ENCODE measurements around the gene COPG1.

The COPG1 gene

DNA sequence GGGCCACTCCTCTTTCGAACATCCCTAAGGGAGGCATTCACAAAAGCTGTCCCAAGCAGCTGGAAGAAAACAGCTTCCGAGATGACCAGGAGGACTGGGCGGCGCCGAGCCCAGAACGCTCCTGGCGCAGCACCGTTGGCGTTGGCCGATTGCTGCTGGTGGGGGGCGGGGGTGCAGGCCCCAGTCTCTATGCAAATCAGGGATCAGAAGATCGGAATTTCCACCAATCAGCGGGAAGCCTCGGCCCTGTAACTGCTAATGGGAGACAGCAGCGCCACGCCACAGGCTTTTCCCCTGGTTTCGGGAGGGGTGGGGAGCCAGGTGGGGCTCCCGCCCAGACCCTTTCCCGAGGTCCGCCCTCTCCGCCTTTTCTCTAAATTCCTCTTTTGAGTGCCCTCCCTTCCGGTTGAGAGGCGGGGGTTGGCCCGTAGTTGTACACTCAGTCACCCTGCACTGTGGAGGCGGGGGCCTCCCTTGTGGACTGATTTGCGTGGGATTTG is 56.2 kb downstream of the COPG1 start:
- no peak overlapping the region for H3K9ac ChIP-seq (ENCODE audit: low read depth, low read length)

DNA sequence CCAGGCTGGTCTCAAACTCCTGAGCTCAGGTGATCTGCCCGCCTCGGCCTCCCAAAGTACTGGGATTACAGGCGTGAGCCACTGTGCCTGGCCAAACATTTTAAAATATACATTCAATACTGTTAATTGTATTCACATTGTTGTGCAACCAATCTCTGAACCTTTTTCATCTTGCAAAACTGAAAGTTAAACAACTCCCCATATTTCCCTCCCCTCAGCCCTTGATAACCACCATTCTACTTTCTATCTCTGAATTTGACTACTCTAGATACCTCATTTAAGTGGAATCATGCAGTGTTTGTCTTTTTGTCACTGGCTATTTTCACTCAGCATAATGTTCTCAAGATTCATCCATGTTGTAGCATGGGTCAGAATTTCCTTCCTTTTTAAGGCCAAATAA is 59.2 kb downstream of the COPG1 start:
- TF ChIP-seq, protein P1, sequence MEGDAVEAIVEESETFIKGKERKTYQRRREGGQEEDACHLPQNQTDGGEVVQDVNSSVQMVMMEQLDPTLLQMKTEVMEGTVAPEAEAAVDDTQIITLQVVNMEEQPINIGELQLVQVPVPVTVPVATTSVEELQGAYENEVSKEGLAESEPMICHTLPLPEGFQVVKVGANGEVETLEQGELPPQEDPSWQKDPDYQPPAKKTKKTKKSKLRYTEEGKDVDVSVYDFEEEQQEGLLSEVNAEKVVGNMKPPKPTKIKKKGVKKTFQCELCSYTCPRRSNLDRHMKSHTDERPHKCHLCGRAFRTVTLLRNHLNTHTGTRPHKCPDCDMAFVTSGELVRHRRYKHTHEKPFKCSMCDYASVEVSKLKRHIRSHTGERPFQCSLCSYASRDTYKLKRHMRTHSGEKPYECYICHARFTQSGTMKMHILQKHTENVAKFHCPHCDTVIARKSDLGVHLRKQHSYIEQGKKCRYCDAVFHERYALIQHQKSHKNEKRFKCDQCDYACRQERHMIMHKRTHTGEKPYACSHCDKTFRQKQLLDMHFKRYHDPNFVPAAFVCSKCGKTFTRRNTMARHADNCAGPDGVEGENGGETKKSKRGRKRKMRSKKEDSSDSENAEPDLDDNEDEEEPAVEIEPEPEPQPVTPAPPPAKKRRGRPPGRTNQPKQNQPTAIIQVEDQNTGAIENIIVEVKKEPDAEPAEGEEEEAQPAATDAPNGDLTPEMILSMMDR (IDR thresholded peaks at IDR 0.05; ENCODE audit: borderline replicate concordance, extremely low read depth, low read length, poor library complexity, severe bottlenecking) = no peak
- TF ChIP-seq EZH2 (IDR thresholded peaks at IDR 0.05; ENCODE audit: borderline replicate concordance, low read depth, low read length, severe bottlenecking) = no peak
- no peaks in the 10 kb centered on the region for H3K79me2 ChIP-seq (ENCODE audit: insufficient read depth, low read length)
- H3K36me3 ChIP-seq (ENCODE audit: insufficient read depth, low read length) = peaks cover 31% of the 10 kb centered on the region
- H3K4me2 ChIP-seq (ENCODE audit: insufficient read depth, low read length) = no peak overlapping the region
- no peaks in the 10 kb centered on the region for H3K9me3 ChIP-seq (ENCODE audit: insufficient read depth, low read length, severe bottlenecking)
- no peak overlapping the region for H3K9ac ChIP-seq (ENCODE audit: low read depth, low read length)
- H3K27ac ChIP-seq (ENCODE audit: low read length) = no peak overlapping the region
- no peak for ATAC-seq (ENCODE audit: insufficient read depth, low read depth)
- no peaks in the 10 kb centered on the region for H3K27me3 ChIP-seq (ENCODE audit: insufficient read depth, low read length, poor library complexity)
- H3K4me1 ChIP-seq (ENCODE audit: insufficient read depth, low read length) = peaks cover 5% of the 10 kb centered on the region; the same call in 1 of the 2 replicates
- DNase-seq = no peak
- no peak overlapping the region for H2AFZ ChIP-seq (ENCODE audit: low read depth, low read length)
- H4K20me1 ChIP-seq (ENCODE audit: insufficient read depth, low read length) = peaks cover 8% of the 10 kb centered on the region
- H3K4me3 ChIP-seq (ENCODE audit: low read depth in 1 of 2, low read length in 2 of 2) = no peak overlapping the region

More for the DNA sequence above, 56.2 kb downstream of the COPG1 start:
- H3K27me3 ChIP-seq (ENCODE audit: insufficient read depth, low read length, poor library complexity) = no peaks in the 10 kb centered on the region
- peaks cover 52% of the 10 kb centered on the region for H3K36me3 ChIP-seq (ENCODE audit: insufficient read depth, low read length)
- H4K20me1 ChIP-seq (ENCODE audit: insufficient read depth, low read length) = no peaks in the 10 kb centered on the region
- H3K4me1 ChIP-seq (ENCODE audit: insufficient read depth, low read length) = no peaks in the 10 kb centered on the region
- H3K79me2 ChIP-seq (ENCODE audit: insufficient read depth, low read length) = no peaks in the 10 kb centered on the region
- no peak overlapping the region for H3K4me3 ChIP-seq (ENCODE audit: low read depth in 1 of 2, low read length in 2 of 2)
- H2AFZ ChIP-seq (ENCODE audit: low read depth, low read length) = no peak overlapping the region
- no peak for ATAC-seq (ENCODE audit: insufficient read depth, low read depth)
- H3K4me2 ChIP-seq (ENCODE audit: insufficient read depth, low read length) = no peak overlapping the region
- no peaks in the 10 kb centered on the region for H3K9me3 ChIP-seq (ENCODE audit: insufficient read depth, low read length, severe bottlenecking)
- TF ChIP-seq, protein P1 (IDR thresholded peaks at IDR 0.05; ENCODE audit: borderline replicate concordance, extremely low read depth, low read length, poor library complexity, severe bottlenecking) = no peak
- no peak for TF ChIP-seq EZH2 (IDR thresholded peaks at IDR 0.05; ENCODE audit: borderline replicate concordance, low read depth, low read length, severe bottlenecking)
- no peak overlapping the region for H3K27ac ChIP-seq (ENCODE audit: low read length)
- no peak for DNase-seq

DNA sequence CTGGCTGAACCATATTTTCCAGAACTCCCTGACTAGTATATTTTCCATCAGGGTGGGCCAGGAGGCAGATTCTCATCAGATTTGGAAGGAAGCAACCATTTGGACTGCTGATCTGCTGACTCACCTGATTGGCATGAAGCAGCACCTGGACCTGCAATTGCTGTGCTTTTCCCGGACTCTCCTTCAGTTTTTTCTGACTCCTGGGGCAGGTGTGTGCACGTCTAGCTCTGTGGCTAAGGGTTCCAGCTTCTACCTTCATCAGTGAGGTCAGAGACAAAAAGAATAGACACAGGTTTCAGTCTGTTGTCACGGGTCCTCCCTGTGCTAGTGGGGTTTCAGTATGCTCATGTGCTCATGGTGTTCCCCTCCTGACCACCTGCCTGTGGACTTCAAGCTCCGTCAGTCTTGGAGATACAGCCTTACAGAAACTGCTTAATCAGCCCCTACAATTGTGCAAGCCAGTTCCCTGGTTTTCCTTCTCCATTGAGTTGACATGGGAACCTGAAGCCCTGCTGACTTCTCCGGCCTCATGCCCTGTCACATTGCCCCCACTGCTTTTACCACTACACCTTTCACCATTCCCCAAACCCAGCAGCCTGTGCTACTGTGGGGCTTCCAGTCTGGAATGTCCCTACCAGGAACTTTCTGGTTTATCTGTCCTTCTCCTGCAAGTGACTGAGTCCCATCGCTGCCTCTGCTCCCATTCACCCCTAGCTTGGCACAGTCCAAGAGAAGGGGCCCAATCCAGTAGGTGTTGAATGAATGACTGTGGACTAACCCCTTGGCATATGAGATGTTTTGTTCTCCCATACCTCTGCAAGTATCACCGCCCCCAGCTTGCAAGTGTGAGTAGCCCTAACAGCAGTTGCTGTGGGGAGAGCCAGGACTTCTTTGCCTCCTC is 61.0 kb downstream of the COPG1 start:
- H3K9ac ChIP-seq (ENCODE audit: low read depth, low read length) = no peak overlapping the region
- peaks cover 24% of the 10 kb centered on the region for H4K20me1 ChIP-seq (ENCODE audit: insufficient read depth, low read length)
- ATAC-seq (ENCODE audit: insufficient read depth, low read depth) = no peak
- H3K4me1 ChIP-seq (ENCODE audit: insufficient read depth, low read length) = peaks cover 18% of the 10 kb centered on the region
- H3K9me3 ChIP-seq (ENCODE audit: insufficient read depth, low read length, severe bottlenecking) = no peaks in the 10 kb centered on the region
- peaks cover 28% of the 10 kb centered on the region for H3K36me3 ChIP-seq (ENCODE audit: insufficient read depth, low read length)
- H3K27me3 ChIP-seq (ENCODE audit: insufficient read depth, low read length, poor library complexity) = no peaks in the 10 kb centered on the region
- H3K79me2 ChIP-seq (ENCODE audit: insufficient read depth, low read length) = peaks cover 14% of the 10 kb centered on the region
- TF ChIP-seq, protein P1 (IDR thresholded peaks at IDR 0.05; ENCODE audit: borderline replicate concordance, extremely low read depth, low read length, poor library complexity, severe bottlenecking) = no peak
- no peak for DNase-seq
- H2AFZ ChIP-seq (ENCODE audit: low read depth, low read length) = no peak overlapping the region
- H3K27ac ChIP-seq (ENCODE audit: low read length) = no peak overlapping the region
- no peak overlapping the region for H3K4me3 ChIP-seq (ENCODE audit: low read depth in 1 of 2, low read length in 2 of 2)
- H3K4me2 ChIP-seq (ENCODE audit: insufficient read depth, low read length) = no peak overlapping the region

Data from DND-41 (cell line).